GM12874 (cell line): ENCODE results near the gene ELL.

Experiments used
- TF ChIP-seq, protein P1 (sequence below): IDR thresholded peaks from 2 replicates; pipeline ENCODE4 v1.5.1; 2011; ENCODE audit warnings: low read depth, mild to moderate bottlenecking, control low read depth, low read length, moderate library complexity; ENCODE audit not compliant: insufficient read depth

Gene ELL

DNA sequence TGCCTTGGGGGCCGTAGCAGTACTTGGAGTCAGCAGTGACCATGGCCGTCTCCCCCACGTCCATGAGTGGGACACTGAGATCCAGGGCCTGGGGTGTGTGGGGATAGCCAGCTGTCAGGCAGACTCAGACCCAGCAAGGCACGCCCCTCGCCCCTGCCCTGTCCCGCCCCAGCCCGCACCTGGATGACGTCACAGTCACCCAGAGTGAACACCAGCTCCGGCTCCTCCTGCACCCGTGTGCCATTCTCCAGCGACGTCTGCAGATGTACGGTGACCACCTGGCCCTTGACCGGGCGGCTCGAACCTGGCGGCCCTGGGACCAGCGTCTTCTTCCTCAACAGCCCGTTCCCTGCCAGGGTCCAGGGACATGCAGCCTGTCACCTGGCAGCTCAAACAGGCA, 17.5 kb upstream of the ELL start:
- TF ChIP-seq, protein P1, sequence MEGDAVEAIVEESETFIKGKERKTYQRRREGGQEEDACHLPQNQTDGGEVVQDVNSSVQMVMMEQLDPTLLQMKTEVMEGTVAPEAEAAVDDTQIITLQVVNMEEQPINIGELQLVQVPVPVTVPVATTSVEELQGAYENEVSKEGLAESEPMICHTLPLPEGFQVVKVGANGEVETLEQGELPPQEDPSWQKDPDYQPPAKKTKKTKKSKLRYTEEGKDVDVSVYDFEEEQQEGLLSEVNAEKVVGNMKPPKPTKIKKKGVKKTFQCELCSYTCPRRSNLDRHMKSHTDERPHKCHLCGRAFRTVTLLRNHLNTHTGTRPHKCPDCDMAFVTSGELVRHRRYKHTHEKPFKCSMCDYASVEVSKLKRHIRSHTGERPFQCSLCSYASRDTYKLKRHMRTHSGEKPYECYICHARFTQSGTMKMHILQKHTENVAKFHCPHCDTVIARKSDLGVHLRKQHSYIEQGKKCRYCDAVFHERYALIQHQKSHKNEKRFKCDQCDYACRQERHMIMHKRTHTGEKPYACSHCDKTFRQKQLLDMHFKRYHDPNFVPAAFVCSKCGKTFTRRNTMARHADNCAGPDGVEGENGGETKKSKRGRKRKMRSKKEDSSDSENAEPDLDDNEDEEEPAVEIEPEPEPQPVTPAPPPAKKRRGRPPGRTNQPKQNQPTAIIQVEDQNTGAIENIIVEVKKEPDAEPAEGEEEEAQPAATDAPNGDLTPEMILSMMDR: no peak

DNA sequence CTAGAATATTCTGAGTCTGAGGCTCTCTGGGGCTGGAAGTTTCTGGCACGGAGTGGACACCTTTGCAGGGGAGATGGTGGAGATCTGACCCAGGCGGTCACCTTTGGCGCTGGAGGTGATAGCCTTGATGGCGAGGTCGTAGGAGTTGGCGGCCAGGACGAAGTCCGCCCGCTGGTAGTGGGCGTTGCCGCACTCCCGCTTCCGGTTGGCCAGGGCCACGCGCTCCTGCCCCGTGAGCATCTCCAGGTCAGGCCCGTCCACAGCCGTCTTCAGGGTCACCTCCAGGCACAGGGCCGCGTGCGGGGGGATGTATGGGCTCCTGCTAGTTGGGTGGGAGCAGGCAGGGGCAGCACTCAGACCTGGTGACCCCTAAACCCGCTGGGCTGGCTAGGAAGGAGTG, 16.2 kb upstream of the ELL start:
- TF ChIP-seq, protein P1: no peak

DNA sequence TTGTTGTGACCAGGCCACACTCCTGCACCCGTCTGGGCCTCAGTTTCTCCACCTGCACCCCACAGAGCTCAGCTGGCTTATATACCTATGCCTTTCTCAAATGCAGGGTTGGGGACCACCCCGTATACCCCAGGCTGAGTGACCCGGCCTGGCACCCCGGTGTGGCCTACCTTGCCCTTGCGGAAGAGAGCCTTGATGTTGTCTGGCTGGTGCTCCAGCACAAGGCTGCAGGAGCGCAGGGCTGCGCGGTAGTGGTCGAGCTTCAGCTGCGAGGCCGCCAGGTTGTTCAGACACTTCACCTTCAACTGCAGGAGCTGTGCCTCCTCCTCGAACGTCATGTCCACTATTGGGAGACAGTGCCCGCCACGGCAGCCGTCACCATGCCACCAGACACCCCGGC, 15.6 kb upstream of the ELL start:
- TF ChIP-seq, protein P1: no peak

DNA sequence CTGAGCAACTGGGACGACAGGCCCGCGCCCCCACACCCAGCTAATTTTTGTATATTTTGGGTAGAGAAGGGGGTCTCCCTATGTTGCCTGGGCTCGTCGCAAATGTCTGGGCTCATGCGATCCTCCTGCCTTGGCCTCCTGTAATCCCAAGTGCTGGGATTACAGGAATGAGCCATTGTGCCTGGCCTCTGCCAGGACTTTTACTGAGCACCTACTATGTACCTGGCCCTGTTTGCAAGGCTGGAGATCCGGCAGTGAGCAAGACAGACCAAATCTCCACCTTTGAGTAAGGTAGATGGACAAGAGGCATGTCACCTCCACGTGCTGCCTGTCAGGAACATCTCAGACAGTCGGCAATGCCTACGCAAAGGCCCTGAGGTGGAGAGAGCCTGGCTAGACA, 14.6 kb upstream of the ELL start:
- TF ChIP-seq, protein P1: no peak

DNA sequence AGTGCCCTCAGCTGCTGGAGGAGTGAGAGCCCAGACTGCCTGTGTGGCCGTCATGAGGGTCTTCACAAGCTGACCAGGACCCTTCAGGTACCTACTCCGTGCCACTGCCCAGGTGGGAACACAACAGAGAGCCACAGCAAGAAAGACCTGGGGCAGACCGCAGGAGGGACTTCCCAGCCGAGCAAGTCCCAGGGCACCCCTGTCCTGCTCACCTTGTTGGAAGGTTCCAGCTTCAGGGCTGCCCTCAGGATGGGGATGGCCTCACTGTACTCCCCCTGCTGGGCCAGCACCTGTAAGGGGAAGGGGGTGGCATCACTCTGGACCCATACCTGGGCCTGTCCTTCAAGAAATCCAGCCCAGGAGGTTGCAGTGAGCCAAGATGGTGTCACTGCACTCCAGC, 11.2 kb upstream of the ELL start:
- TF ChIP-seq, protein P1: no peak

DNA sequence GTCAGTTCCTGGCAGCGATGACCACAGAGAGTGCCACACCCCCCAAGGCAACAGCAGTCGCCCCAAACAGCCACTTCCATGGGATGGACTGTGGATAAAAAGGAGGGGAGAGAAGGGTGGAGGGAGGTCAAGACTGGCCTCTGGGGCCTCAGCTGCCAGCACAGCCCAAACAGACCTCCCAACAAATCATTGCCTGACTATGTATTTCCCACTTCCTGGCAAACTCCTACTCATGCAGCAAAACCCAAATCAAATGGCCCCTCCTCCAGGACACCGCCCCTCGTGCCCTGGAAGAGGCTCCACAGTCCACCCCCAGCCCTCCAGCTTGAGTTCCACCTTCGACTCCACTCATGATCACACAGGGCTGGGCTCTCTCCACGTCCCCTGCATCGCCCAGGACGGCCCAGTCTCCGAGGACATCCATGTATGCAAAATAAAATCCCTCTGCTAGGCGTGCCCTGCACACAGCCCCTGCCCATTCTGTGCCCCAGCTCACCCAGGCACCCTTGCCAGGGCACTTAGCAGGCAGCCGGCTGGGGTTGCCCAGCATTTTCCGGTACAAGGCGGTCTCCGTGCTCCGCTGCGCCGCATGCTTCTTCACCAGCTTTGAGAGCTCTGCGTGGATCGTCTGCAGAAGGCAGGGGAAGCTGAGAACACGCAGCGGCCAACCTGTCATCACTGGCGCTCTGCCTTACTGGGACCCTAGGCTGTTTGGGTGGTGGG, 10.5 kb upstream of the ELL start:
- TF ChIP-seq, protein P1: no peak

DNA sequence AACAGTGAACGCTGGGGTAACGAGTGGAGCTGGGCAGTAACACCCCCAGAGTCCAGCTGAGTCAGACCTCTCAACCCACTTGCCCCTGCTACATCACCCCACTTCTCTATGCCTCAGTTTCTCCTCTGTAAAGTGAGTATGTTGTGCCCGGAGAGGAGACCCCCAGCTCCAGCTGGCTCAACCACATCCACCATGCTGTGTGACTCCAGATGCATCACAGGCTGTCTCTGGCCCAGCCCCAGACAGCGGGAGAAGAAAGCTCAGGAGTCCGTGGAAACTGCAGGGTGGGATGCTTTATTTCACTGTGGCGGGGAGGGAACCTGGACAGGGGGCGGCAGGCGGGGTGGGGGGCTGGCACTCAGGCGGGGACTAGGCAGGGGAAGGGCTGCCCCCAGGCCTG, 9.6 kb upstream of the ELL start:
- TF ChIP-seq, protein P1: no peak
